ENCODE measurements around the gene TSPY8. TPM values are rescaled to one million over a fixed set of nuclear protein-coding genes. Genes with fewer than 3 reads are reported as not detected.
"Not testable (repeated sequence)": the region's sequence is repeated elsewhere in the genome, so short reads cannot be mapped to it uniquely, and the experiment has no call there.

Gene TSPY8, protein sequence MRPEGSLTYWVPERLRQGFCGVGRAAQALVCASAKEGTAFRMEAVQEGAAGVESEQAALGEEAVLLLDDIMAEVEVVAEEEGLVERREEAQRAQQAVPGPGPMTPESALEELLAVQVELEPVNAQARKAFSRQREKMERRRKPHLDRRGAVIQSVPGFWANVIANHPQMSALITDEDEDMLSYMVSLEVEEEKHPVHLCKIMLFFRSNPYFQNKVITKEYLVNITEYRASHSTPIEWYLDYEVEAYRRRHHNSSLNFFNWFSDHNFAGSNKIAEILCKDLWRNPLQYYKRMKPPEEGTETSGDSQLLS
- not detected for total RNA-seq
- long read RNA-seq, donor 1 = 0 reads
- long read RNA-seq, donor 2 = 0 reads

DNA sequence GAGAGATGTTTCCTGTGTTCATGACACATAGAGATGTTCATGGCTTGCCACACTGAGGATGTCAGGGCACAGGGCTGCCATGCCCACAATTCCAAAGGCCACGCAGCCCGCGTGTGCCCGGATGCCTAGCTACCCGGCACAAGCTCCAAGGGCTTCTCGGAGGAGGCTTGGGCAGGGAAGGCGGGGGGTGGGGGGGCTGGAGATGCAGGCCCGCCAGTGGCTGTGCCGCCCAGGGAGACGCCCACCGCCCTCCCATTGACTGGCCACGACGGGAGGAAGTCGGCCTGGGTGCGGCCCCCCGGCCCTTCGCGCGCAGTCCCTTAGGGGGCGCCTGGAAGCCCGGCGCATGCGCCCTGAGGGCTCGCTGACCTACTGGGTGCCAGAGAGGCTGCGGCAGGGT is at the start of gene TSPY8:
TSPY8 (plus strand) TSS at position 301 of the 400 bp plus-strand sequence; CDS start at position 347, 46 bp downstream.
- ATAC-seq; H3K4me1 ChIP-seq (ENCODE audit: low read depth); intact Hi-C loops (cut with DNase I, micrococcal nuclease): not testable (repeated sequence)

DNA sequence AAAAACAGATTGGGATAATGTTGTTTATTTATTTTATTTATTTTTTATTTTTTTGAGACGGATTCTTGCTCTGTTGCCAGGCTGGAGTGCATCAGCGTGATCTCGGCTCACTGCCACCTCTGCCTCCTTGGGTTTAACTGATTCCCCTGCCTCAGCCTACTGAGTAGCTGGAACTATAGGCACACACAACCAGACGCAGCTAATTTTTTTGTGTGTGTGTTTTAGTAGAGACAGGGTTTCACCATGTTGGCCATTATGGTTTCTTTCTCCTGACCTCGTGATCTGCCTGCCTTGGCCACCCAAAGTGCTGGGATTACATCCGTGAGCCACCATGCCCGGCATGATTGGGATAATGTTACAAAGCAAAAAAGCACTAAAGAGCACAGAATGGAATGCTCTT is 36.6 kb upstream of the TSPY8 start:
- Histone ChIP-seq H3K4me3 (no peak overlapping the region), H3K9me3 (no peaks in the 10 kb centered on the region), H3K4me1 (ENCODE audit: low read depth) (no peaks in the 10 kb centered on the region), H3K36me3 (ENCODE audit: low read depth) (no peaks in the 10 kb centered on the region)
- intact Hi-C loops (cut with DNase I, micrococcal nuclease) = no loop called here
- DNase-seq = no peak
- no peak for ATAC-seq
- TF ChIP-seq, protein P1, sequence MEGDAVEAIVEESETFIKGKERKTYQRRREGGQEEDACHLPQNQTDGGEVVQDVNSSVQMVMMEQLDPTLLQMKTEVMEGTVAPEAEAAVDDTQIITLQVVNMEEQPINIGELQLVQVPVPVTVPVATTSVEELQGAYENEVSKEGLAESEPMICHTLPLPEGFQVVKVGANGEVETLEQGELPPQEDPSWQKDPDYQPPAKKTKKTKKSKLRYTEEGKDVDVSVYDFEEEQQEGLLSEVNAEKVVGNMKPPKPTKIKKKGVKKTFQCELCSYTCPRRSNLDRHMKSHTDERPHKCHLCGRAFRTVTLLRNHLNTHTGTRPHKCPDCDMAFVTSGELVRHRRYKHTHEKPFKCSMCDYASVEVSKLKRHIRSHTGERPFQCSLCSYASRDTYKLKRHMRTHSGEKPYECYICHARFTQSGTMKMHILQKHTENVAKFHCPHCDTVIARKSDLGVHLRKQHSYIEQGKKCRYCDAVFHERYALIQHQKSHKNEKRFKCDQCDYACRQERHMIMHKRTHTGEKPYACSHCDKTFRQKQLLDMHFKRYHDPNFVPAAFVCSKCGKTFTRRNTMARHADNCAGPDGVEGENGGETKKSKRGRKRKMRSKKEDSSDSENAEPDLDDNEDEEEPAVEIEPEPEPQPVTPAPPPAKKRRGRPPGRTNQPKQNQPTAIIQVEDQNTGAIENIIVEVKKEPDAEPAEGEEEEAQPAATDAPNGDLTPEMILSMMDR (IDR thresholded peaks at IDR 0.05) = no peak

More for the DNA sequence above, at the start of gene TSPY8:
- DNase-seq; H3K36me3 ChIP-seq (ENCODE audit: low read depth); H3K4me3 ChIP-seq; H3K9me3 ChIP-seq: not testable (repeated sequence)

DNA sequence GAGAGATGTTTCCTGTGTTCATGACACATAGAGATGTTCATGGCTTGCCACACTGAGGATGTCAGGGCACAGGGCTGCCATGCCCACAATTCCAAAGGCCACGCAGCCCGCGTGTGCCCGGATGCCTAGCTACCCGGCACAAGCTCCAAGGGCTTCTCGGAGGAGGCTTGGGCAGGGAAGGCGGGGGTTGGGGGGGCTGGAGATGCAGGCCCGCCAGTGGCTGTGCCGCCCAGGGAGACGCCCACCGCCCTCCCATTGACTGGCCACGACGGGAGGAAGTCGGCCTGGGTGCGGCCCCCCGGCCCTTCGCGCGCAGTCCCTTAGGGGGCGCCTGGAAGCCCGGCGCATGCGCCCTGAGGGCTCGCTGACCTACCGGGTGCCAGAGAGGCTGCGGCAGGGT is 20.4 kb upstream of the TSPY8 start, which contains the start of gene TSPY4:
TSPY4 (plus strand) TSS at position 301 of the 400 bp plus-strand sequence; CDS start at position 347, 46 bp downstream.
- intact Hi-C loops (cut with DNase I, micrococcal nuclease); H3K9me3 ChIP-seq; DNase-seq; H3K36me3 ChIP-seq (ENCODE audit: low read depth); H3K4me1 ChIP-seq (ENCODE audit: low read depth); H3K4me3 ChIP-seq; ATAC-seq: not testable (repeated sequence)

DNA sequence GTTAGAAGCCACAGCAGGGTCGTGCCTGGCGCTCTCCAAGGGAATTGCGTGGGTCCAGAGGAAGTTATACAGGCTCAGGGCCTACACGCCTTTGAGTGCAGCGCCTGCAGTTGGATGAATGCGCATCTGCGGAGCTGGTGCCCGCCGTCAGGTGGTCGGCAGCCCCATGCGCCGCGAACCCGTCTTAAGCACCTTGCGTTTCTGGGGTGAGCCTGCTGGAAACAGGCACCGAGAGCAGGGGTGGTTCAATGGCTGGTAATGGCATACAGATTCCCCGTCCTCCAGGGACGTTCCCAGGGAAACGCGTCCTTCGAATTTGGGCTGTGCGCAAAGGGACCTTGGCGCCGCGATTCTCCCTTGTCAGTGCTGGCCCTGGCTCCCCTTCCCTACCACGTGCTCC is 38.9 kb downstream of the TSPY8 start:
- DNase-seq = peak in 1 of 3 donors; percentile 20
- H3K36me3 ChIP-seq (ENCODE audit: low read depth); H3K4me3 ChIP-seq; H3K9me3 ChIP-seq; intact Hi-C loops (cut with DNase I, micrococcal nuclease); H3K4me1 ChIP-seq (ENCODE audit: low read depth); ATAC-seq: not testable (repeated sequence)

DNA sequence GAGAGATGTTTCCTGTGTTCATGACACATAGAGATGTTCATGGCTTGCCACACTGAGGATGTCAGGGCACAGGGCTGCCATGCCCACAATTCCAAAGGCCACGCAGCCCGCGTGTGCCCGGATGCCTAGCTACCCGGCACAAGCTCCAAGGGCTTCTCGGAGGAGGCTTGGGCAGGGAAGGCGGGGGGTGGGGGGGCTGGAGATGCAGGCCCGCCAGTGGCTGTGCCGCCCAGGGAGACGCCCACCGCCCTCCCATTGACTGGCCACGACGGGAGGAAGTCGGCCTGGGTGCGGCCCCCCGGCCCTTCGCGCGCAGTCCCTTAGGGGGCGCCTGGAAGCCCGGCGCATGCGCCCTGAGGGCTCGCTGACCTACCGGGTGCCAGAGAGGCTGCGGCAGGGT is 40.5 kb downstream of the TSPY8 start, which contains the start of gene TSPY3:
TSPY3 (plus strand) TSS at position 301 of the 400 bp plus-strand sequence; CDS start at position 347, 46 bp downstream.
- H3K4me1 ChIP-seq (ENCODE audit: low read depth); H3K4me3 ChIP-seq; ATAC-seq; DNase-seq; H3K36me3 ChIP-seq (ENCODE audit: low read depth); H3K9me3 ChIP-seq; intact Hi-C loops (cut with DNase I, micrococcal nuclease): not testable (repeated sequence)

Other genes starting within 250 kb of the TSPY8 start
- not detected for gene TSPY4, start 20.3 kb upstream of the TSPY8 start, total RNA-seq
- gene TSPY3, start 40.6 kb downstream of the TSPY8 start, total RNA-seq = not detected
- gene TSPY1, start 109.2 kb downstream of the TSPY8 start, total RNA-seq = not detected
- not detected for gene TSPY9, start 129.5 kb downstream of the TSPY8 start, total RNA-seq
- not detected for gene TSPY10, start 170.1 kb downstream of the TSPY8 start, total RNA-seq